Measurements from ENCODE around the gene CNIH3.
A peak's percentile ranks its signal among the peaks of the same experiment; 100 is the strongest.
"Not testable (repeated sequence)": the region's sequence is repeated elsewhere in the genome, so short reads cannot be mapped to it uniquely, and the experiment has no call there.

The CNIH3 gene

DNA sequence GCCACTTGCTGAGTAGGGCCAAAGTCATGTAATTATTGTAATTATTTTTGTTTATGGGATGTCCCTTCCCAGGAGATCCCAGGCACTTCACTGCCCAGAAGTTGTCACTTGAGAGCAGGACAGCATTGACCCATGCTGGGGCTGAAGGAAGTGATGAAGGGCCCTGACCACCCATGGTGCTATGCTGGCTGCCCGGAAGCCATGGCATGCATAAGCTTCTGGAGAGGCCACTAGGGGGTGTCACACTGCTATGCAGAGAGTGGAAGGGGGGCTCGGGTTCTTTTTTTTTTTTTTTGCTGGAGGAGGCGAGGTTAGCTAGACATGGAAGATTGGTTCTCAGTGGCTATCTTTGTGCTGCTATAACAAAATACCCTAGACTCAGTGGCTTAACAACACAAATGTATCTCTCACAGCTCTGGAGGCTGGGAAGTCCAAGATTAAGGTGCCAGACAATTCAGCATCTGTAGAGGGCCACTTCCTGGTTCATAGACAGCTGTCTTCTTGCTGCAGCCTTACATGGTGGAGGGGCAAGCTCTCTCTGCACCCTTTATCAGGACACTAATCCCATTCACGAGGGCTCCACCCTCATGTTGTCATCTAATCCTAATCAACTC lies 84.9 kb downstream of the CNIH3 start:
- in situ Hi-C loops (cut with HindIII; ENCODE audit: low pct_ligation_motif_present, low pct_unique_long_range_greater_than_20kb, low sequenced_read_pairs), result no loop called here
- peak; percentile 28 for DNase-seq

DNA sequence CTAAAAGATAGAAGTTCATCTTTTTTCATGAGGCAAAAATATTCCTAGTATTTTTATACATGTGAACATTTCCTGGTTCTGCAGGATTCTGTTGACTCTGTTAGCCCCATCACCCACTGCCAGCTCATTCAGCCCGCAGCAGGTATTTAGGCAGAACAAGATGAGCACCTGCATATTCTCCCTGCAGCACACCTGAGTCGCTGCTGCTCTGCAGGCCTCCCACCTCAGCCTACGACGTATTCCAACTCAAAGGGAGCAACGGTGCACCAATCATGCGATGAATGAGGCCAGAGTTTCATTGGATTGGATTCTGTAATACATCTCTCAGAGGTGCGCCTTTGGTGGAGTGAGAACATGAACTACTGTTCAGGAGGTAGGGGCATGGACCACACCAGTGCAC lies 87.6 kb downstream of the CNIH3 start:
- no peak for DNase-seq
- in situ Hi-C loops (cut with HindIII; ENCODE audit: low pct_ligation_motif_present, low pct_unique_long_range_greater_than_20kb, low sequenced_read_pairs), result no loop called here

DNA sequence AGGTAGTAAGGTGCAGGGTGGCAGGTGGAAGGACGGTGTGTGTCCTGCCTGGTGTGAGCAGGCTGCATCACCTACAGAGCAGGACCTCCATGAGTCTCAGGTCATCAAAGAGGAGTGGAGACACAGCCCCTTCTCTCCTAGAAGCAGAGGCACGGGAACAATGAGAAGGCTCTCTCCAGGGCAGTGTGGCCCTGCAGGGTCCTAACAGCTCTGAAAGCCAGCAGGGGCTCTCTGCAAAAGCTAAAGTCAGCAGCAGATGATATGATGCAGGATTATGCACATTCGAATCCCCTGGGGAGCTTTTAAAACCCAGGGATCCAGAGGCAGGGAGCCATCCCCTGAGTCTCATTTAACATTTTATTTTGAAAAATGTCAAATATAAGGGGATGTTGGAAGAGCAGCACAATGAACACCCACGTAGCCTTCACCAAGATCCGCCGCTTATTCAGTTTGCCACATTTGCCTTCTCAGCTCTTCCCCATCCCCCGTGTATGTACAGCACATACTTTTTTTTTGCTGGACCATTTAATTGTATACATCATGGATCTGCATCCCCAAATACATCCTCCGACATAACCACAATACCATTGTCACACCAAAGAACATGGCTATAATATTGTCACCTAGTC lies 88.1 kb downstream of the CNIH3 start:
- in situ Hi-C loops (cut with HindIII; ENCODE audit: low pct_ligation_motif_present, low pct_unique_long_range_greater_than_20kb, low sequenced_read_pairs), result no loop called here
- no peak for DNase-seq

DNA sequence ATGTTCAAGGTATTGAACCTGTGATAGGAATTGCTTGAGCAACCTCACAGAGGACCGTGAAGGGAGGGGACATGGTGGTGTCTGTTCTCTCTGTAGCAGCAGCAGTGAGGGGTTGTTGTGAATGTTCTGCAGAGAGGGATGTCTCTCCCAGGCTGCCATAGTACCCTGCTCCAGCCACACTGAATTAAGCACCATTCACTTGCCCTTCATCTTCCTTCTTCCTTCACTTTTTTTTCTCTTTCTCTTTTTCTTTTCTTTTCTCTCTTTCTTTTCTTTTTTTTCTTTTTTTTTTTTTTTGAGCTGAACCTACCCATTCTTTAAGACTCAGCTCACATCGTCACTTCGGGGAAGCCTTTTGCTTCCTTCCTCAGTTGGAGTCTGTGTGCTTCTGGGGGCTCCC lies 89.5 kb downstream of the CNIH3 start:
- in situ Hi-C loops (cut with HindIII; ENCODE audit: low pct_ligation_motif_present, low pct_unique_long_range_greater_than_20kb, low sequenced_read_pairs), result no loop called here
- DNase-seq, result no peak

DNA sequence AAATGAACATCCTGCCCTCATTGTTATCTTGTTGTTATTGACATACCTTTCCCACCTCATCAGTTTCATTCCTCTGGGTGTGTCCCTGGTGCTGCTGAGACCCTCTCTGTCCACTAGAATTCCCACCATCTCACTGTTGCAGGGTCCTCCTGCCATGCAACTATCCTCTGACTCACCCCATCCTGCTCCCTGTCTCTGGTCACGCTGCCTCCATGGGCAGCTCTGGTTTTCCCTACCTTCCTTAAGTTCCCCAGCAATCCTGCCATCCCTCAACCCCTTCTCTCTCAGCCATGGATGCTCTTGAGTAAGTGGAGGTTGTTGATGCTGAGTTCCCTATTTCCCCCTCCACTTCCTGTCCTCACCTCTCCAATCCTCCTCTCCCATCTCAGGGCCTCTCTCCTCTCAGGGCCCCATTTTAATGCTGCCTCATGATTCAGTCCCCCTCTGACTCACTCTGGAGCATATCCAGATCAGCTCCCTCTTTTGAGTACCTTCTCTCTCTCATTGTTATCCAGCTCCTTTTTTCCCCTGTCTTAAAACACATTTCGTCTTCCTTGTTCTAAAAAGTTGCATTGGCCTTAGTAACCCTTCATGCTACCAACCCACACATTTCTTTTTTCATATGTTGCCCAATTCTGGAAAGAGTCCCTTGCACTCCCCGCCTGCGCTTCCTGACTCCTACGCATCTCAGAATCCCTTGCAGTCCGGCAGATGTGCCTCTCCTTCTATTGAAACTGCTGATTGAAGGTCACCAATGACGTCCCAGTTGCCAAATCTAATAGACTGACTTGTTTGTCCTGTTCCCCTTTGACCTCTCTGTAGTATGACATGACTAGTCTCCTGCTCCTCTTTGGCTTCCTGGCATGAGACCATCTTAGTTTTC lies 92.0 kb downstream of the CNIH3 start:
- DNase-seq, result peak; percentile 31
- in situ Hi-C loops (cut with HindIII; ENCODE audit: low pct_ligation_motif_present, low pct_unique_long_range_greater_than_20kb, low sequenced_read_pairs), result no loop called here

DNA sequence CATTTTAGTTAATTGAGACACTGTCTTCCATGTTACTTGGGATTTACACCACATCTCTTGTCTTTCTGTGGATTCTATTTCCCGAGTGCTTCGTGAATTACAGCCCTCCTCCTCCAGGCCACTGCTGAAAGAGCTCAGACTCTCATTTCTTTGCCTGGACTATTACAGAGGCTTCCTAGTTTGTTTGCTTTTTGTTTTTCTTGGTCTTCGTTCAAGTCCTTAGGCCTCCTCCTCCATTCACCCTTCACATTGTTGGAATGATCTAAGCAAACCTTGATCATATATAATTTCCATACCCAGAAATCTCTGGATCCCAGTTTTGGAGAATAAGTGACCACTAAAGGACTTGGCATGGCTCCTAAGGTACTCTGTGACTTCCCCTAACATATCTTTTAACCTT lies 94.1 kb downstream of the CNIH3 start:
- no peak for DNase-seq
- in situ Hi-C loops (cut with HindIII; ENCODE audit: low pct_ligation_motif_present, low pct_unique_long_range_greater_than_20kb, low sequenced_read_pairs), result no loop called here

DNA sequence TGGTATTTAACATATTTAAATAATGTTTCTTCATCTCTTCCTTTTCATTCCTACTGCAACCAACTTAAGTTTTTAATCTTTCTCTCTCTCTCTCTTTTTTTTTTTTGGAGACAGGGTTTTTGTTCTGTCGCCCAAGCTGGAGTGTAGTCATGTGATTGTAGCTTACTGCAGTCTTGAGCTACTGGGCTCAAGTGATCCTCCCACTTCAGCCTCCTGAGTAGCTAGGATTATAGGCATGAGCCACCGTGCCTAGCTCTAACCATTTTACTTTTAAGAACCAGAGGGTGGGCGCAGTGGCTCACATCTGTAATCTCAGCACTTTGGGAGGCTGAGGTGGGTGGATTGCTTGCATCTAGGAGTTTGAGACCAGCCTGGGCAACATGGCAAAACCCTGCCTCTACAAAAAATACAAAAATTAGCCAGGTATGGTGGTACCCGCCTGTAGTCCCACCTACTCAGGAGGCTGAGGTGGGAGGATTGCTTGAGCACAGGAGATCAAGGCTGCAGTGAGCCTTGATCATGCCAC lies 95.2 kb downstream of the CNIH3 start:
- DNase-seq; in situ Hi-C loops (cut with HindIII; ENCODE audit: low pct_ligation_motif_present, low pct_unique_long_range_greater_than_20kb, low sequenced_read_pairs): not testable (repeated sequence)

DNA sequence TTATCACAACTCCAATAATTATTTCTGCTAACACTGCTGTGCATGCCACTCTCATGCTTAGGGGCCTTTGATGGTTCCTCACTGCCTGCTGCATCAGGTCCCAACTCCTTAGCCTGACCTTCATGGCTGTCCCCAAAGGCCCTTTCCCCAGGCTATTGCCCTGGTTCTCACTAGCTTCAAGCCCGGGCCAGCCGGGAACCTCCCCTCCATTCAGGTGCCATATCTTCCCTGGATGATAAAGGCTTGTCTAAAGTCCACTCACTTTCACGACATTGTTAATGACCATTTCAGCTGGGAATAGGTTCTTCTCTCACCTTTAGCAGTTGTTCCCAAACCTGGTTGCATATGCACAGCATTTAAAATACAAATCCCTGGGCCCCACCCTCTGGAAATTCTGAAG lies 95.8 kb downstream of the CNIH3 start:
- no peak for DNase-seq
- in situ Hi-C loops (cut with HindIII; ENCODE audit: low pct_ligation_motif_present, low pct_unique_long_range_greater_than_20kb, low sequenced_read_pairs), result no loop called here

DNA sequence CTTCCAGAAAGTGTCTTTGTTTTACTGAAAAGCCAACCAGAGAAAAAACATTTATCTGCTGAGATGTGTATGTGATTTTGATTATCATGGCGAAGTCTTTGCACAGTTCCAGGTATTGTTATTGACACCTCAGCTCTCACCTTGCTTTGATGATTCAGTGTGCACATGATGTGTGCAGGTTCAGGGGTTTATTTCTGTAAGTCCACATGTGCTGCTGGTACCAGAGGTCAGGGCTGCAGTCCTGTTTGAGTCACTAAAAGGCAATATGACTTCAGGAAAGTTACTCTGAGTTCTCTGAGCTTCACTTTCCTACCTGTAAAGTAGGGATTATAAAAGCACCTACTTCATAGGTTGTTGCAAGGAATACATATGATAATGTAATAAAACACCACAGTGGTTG lies 97.1 kb downstream of the CNIH3 start:
- DNase-seq, result no peak
- in situ Hi-C loops (cut with HindIII; ENCODE audit: low pct_ligation_motif_present, low pct_unique_long_range_greater_than_20kb, low sequenced_read_pairs), result no loop called here

DNA sequence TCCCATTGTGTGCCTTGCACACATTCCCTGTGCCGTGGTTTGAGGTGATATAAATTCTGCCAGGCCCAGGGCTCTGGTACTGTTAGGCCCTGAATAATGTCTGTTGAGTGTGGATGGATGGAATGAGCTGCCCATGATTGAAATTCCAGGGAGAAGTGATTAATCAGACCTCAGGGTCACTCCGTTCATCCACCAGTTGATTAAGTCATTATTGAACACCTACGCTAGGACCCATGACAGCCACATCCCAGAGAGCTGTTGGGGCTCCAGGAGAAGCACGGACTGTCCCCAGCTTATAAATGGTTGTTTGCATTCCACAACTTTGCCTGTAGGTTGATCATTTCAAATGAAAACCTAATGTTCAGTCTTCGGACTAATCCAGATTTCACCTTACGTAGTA lies 98.4 kb downstream of the CNIH3 start:
- DNase-seq, result no peak
- in situ Hi-C loops (cut with HindIII; ENCODE audit: low pct_ligation_motif_present, low pct_unique_long_range_greater_than_20kb, low sequenced_read_pairs), result no loop called here

DNA sequence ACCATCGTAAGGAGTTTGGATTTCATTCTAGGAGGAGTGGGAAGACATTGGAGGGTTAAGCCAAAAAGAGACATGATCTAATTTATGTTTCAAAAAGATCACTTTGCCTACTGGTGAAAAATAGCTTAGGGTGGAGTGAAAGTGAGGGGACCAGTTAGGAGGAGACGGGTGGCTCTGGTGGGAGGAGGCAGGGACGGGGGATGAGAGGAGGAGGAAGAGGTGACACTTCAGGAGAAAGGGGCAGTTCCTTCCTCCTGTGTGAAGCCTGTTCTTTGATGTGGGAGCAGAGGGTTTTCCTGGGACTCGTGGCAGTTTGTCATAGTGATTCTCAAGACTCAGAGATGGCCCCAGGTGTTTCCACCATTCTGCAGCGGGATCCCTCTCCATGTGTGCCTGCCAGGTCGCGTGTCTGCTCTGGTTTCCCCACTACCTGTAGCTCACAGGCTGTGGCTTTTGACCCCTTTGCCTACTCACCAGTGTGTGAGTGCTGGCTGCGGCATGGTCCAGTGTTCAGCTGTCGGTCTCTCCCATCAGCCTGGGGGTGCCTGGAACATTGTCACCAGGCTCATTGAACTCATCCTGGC lies 102.4 kb downstream of the CNIH3 start:
- no peak for DNase-seq
- in situ Hi-C loops (cut with HindIII; ENCODE audit: low pct_ligation_motif_present, low pct_unique_long_range_greater_than_20kb, low sequenced_read_pairs), result no loop called here

DNA sequence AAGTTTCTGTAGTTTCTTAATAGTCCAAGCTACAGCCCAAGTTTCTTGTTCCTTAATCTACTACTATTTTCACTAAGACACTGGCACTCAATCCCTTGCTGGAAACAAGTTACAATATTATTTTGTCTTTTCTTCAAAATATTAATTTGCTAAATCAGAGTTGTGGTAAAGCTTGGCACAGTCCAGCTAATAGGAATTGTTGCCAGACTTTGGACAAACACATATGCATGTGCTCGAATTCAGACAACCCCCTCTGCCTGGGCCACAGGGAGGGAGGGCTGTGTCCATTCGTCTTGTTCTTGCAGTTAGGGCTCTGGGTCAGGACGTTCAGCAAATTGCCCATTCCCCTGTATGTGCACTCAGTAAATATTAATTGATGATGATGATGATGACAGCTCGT lies 103.6 kb downstream of the CNIH3 start:
- no peak for DNase-seq
- in situ Hi-C loops (cut with HindIII; ENCODE audit: low pct_ligation_motif_present, low pct_unique_long_range_greater_than_20kb, low sequenced_read_pairs), result no loop called here

DNA sequence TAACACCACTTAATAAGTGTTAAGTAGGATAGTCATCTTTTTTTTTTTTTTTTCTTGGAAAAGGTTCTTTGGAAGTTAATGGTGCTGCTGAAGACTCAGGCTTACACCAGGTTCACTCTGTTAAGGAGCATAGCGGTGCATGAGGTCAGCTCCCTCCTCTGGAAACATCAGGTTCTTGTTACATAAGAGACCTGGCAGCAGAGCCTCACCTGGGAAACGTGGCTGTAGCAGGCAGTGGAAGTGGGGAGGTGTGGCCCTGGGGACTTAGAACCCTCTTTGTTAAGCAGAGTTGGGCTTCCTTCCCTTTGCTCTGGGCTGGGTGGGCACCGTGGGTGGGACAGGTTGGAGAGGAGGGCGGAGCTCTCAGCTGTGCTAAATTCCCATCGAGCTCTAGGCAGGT lies 104.1 kb downstream of the CNIH3 start:
- no peak for DNase-seq
- in situ Hi-C loops (cut with HindIII; ENCODE audit: low pct_ligation_motif_present, low pct_unique_long_range_greater_than_20kb, low sequenced_read_pairs), result no loop called here

DNA sequence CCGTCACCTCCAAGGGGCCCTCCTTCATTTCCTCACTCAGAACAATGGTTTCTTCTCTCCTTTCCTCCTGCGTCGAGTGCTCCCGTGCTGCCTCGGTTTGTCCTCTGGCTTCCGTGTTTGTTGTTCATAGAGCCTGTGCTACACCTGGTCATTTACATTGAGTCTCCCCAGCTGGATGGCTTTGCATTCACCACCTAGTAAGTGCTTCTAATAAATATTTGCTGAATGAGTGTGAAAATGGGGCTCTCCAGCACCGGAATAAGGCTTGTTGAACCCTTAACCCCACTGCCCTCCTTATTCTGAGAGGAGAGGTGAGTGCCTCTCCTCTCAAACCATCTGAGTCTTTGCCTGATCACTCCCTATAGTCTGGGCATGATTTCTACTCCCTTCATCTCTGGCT lies 104.9 kb downstream of the CNIH3 start:
- DNase-seq, result no peak
- in situ Hi-C loops (cut with HindIII; ENCODE audit: low pct_ligation_motif_present, low pct_unique_long_range_greater_than_20kb, low sequenced_read_pairs), result no loop called here

DNA sequence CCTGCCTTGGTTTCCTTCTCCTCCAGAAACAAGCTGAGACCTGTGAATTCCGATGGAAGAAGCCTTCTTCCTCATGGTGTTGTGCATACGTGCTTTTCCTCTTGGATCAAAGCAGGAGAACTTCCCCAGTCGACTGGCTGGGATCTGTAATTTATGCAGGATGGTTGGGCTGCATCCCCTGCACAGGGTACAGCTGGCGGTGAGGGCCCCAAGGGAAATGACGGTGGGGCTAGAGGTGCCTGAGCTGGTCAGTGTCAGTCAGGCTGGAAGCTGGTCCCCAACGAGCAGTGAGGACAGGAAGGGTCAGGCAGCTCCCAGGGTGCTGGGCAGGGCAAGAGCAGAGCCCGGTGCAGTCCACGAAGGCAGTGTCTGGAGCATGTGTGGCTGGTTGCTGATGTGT lies 106.7 kb downstream of the CNIH3 start:
- in situ Hi-C loops (cut with HindIII; ENCODE audit: low pct_ligation_motif_present, low pct_unique_long_range_greater_than_20kb, low sequenced_read_pairs), result no loop called here
- no peak for DNase-seq

DNA sequence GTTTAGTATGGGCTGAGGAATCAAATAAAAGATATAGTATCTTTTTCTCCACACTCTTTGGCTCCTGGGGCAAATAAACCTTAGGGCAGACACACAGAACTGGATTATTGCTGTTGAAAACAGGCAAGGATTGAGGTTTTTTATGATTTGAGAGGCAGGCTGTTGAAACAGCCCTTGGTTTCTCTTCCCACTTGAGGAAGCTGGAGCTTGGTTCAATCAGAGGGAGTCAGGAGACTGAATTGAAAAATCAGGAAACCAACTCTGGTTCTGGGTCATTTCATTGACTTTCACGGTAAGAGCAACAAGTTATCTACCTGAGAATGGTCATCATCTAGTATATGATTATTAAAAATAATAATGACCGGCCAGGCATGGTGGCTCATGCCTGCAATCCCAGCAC lies 108.4 kb downstream of the CNIH3 start:
- in situ Hi-C loops (cut with HindIII; ENCODE audit: low pct_ligation_motif_present, low pct_unique_long_range_greater_than_20kb, low sequenced_read_pairs), result no loop called here
- no peak for DNase-seq

DNA sequence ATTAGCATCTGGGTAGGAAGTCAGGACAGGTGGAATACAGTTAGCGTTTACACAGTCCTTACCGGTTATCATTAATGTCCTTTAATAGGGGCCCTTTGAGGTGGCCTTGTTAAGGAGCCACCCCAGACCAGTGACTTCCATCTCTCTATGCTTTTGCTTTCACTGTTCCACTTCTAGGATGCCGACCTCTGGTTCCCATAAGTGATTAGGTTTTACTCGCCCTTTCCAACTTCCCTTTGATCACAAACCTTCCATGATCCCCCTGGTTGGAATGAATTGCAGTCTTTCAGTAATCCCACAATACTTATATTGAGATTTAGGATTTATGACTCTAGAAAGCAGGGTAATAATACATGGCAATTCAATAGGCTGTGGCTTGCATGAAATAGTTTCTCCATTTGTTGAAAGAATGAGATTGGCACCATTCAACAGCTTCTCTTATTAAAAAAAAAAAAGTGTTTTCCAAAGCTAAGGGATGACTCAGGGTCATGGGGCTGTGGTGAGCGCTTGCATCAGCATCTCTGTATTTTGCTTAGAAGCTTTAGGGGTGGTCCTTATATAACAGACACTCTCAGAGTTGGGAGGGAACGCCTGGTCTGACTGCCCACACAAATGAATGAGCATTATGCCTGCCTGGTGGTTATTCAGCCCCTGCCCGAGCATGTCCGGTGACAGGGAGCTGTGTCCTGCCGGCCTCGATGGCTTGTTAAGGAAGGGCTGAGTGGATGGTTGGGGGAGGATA lies 110.5 kb downstream of the CNIH3 start:
- DNase-seq, result peak; percentile 69

DNA sequence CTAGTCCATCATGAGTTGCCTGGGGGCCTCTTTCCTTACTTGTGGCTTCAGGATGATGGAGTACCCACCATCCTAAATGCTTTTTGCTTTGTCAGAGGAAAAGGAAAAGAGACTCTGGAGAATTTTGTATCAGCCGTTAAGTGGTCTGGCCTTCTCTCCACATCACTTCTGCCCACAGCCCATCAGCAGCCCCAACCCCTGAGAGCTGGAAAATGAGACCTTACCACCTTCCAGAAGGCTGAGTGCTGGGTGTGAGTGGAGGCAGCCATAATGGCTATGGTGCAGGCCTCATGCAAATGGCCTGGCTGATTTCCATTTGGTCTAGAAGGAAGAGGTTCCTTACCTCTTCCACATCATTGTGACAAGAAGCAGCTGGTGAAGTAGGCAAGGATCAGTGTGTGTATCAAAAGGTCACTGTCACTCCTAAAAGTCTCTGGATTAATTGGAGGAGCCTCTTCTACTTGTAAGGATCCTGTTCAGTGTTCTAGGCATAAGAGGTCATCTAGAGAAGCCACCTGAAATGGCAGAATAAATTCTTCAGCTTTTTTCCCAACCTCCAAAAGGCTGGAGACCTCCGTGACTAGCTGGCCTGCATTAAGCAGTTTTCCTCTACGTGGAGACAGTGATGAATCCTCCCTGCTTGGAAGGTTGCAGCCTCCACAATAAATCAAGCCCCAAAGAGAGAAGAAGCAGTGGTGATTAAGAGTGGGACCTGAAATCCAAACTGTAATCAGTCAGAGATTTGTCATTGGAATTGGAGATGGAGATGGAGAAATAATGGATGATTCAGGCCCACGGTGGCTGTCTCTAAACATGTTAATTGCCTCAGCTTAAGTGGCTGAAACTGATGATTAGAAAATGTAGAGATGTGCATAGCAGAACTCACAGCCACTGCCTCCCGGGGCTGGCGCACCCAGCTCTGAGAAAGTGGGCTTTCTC lies 111.5 kb downstream of the CNIH3 start:
- no peak for DNase-seq
- in situ Hi-C loops (cut with HindIII; ENCODE audit: low pct_ligation_motif_present, low pct_unique_long_range_greater_than_20kb, low sequenced_read_pairs), result no loop called here

More for the DNA sequence above, 110.5 kb downstream of the CNIH3 start:
- in situ Hi-C loops (cut with HindIII; ENCODE audit: low pct_ligation_motif_present, low pct_unique_long_range_greater_than_20kb, low sequenced_read_pairs), result no loop called here

Measured in ACHN (cell line).